ENCODE results near the gene METTL25. TPM values are rescaled to one million over a fixed set of nuclear protein-coding genes. Genes with fewer than 3 reads are reported as not detected.

The METTL25 gene
- total RNA-seq, 2 donors from 2014 or later, result 9.5 to 10.6 TPM

- Histone ChIP-seq H3K4me3 (ENCODE audit: low read length) (no peak overlapping the region), H3K4me1 (ENCODE audit: control insufficient read depth, insufficient read depth, low read length) (no peaks in the 10 kb centered on the region), H3K27me3 (ENCODE audit: control insufficient read depth, insufficient read depth, low read length, poor library complexity, severe bottlenecking) (no peaks in the 10 kb centered on the region), H3K9ac (ENCODE audit: extremely low read depth, low read length, poor library complexity, severe bottlenecking) (no peak overlapping the region), H3K9me3 (ENCODE audit: control insufficient read depth, low read length) (no peaks in the 10 kb centered on the region), H3K27ac (ENCODE audit: low read depth, low read length) (no peak overlapping the region), H3K36me3 (ENCODE audit: control insufficient read depth, insufficient read depth, low read length) (no peaks in the 10 kb centered on the region)
- WGBS, 2 experiments (ENCODE audit: insufficient coverage in 1 of 2, insufficient read length in 1 of 2), result 94% methylated on average over 1 of the region's 1 CpG; no CpG with 5 or more reads in 1 of the 2 experiments
- Mint-ChIP-seq H3K9me3 (no peaks in the 10 kb centered on the region), H3K36me3 (ENCODE audit: low read depth) (no peaks in the 10 kb centered on the region), H3K27ac (no peak overlapping the region), H3K27me3 (ENCODE audit: insufficient read depth) (no peaks in the 10 kb centered on the region), H3K4me1 (peaks cover 25% of the 10 kb centered on the region), H3K4me3 (no peak overlapping the region)
- no peak for DNase-seq
- no peak for TF ChIP-seq CTCF (conservative IDR thresholded peaks at IDR 0.05)
Measured at GRCh38 chr12:82412246-82412645, 53.9 kb downstream of the METTL25 start.

GRCh38 chr12:82414044-82414443, 55.7 kb downstream of the METTL25 start:
- Histone ChIP-seq H3K9me3 (ENCODE audit: control insufficient read depth, low read length) (no peaks in the 10 kb centered on the region), H3K4me1 (ENCODE audit: control insufficient read depth, insufficient read depth, low read length) (no peaks in the 10 kb centered on the region), H3K36me3 (ENCODE audit: control insufficient read depth, insufficient read depth, low read length) (no peaks in the 10 kb centered on the region), H3K9ac (ENCODE audit: extremely low read depth, low read length, poor library complexity, severe bottlenecking) (no peak overlapping the region), H3K27me3 (ENCODE audit: control insufficient read depth, insufficient read depth, low read length, poor library complexity, severe bottlenecking) (no peaks in the 10 kb centered on the region), H3K4me3 (ENCODE audit: low read length) (no peak overlapping the region), H3K27ac (ENCODE audit: low read depth, low read length) (no peak overlapping the region)
- no peak overlapping the region for H3K4me3 Mint-ChIP-seq
- H3K36me3 Mint-ChIP-seq (ENCODE audit: low read depth), result no peaks in the 10 kb centered on the region
- H3K27me3 Mint-ChIP-seq (ENCODE audit: insufficient read depth), result no peaks in the 10 kb centered on the region
- peaks cover 31% of the 10 kb centered on the region for H3K4me1 Mint-ChIP-seq
- no peak for TF ChIP-seq CTCF (conservative IDR thresholded peaks at IDR 0.05)
- H3K27ac Mint-ChIP-seq, result no peak overlapping the region
- WGBS, 2 experiments (ENCODE audit: insufficient coverage in 1 of 2, insufficient read length in 1 of 2), result 89% methylated on average over 2 of the region's 2 CpGs; no CpG with 5 or more reads in 1 of the 2 experiments
- DNase-seq, result no peak
- no peaks in the 10 kb centered on the region for H3K9me3 Mint-ChIP-seq

- no peak overlapping the region for H3K27ac ChIP-seq (ENCODE audit: low read depth, low read length)
- Mint-ChIP-seq H3K4me1 (peaks cover 31% of the 10 kb centered on the region), H3K36me3 (ENCODE audit: low read depth) (peaks cover 4% of the 10 kb centered on the region), H3K27me3 (ENCODE audit: insufficient read depth) (no peaks in the 10 kb centered on the region), H3K4me3 (no peak overlapping the region), H3K27ac (no peak overlapping the region), H3K9me3 (no peaks in the 10 kb centered on the region)
- no peaks in the 10 kb centered on the region for H3K4me1 ChIP-seq (ENCODE audit: control insufficient read depth, insufficient read depth, low read length)
- H3K4me3 ChIP-seq (ENCODE audit: low read length), result no peak overlapping the region
- DNase-seq, result no peak
- peaks cover 5% of the 10 kb centered on the region for H3K9me3 ChIP-seq (ENCODE audit: control insufficient read depth, low read length)
- WGBS, 2 experiments (ENCODE audit: insufficient coverage in 1 of 2, insufficient read length in 1 of 2), result no CpG with 5 or more reads among the region's 1 CpG
- no peaks in the 10 kb centered on the region for H3K27me3 ChIP-seq (ENCODE audit: control insufficient read depth, insufficient read depth, low read length, poor library complexity, severe bottlenecking)
- H3K9ac ChIP-seq (ENCODE audit: extremely low read depth, low read length, poor library complexity, severe bottlenecking), result no peak overlapping the region
- no peaks in the 10 kb centered on the region for H3K36me3 ChIP-seq (ENCODE audit: control insufficient read depth, insufficient read depth, low read length)
- no peak for TF ChIP-seq CTCF (conservative IDR thresholded peaks at IDR 0.05)
Measured at GRCh38 chr12:82414926-82415325, 56.6 kb downstream of the METTL25 start.

All from endodermal cell (in vitro differentiated cells).